Effector CD4-positive, alpha-beta T cell (primary cell): ENCODE results near the gene MYBBP1A.
"Not testable (repeated sequence)": the region's sequence is repeated elsewhere in the genome, so short reads cannot be mapped to it uniquely, and the experiment has no call there.

Experiments used
- DNase-seq: peaks from one replicate; pipeline ENCODE4 v3.0.0-alpha.2; 2020
- total RNA-seq: gene quantifications from one replicate; lab custom pipeline; 2026; lab: John Stamatoyannopoulos, UW

Gene MYBBP1A, protein sequence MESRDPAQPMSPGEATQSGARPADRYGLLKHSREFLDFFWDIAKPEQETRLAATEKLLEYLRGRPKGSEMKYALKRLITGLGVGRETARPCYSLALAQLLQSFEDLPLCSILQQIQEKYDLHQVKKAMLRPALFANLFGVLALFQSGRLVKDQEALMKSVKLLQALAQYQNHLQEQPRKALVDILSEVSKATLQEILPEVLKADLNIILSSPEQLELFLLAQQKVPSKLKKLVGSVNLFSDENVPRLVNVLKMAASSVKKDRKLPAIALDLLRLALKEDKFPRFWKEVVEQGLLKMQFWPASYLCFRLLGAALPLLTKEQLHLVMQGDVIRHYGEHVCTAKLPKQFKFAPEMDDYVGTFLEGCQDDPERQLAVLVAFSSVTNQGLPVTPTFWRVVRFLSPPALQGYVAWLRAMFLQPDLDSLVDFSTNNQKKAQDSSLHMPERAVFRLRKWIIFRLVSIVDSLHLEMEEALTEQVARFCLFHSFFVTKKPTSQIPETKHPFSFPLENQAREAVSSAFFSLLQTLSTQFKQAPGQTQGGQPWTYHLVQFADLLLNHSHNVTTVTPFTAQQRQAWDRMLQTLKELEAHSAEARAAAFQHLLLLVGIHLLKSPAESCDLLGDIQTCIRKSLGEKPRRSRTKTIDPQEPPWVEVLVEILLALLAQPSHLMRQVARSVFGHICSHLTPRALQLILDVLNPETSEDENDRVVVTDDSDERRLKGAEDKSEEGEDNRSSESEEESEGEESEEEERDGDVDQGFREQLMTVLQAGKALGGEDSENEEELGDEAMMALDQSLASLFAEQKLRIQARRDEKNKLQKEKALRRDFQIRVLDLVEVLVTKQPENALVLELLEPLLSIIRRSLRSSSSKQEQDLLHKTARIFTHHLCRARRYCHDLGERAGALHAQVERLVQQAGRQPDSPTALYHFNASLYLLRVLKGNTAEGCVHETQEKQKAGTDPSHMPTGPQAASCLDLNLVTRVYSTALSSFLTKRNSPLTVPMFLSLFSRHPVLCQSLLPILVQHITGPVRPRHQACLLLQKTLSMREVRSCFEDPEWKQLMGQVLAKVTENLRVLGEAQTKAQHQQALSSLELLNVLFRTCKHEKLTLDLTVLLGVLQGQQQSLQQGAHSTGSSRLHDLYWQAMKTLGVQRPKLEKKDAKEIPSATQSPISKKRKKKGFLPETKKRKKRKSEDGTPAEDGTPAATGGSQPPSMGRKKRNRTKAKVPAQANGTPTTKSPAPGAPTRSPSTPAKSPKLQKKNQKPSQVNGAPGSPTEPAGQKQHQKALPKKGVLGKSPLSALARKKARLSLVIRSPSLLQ (N-terminal part only)
- total RNA-seq: 98.9 reads per million, percentile 82 among the genes with 10 or more reads in this experiment

DNA sequence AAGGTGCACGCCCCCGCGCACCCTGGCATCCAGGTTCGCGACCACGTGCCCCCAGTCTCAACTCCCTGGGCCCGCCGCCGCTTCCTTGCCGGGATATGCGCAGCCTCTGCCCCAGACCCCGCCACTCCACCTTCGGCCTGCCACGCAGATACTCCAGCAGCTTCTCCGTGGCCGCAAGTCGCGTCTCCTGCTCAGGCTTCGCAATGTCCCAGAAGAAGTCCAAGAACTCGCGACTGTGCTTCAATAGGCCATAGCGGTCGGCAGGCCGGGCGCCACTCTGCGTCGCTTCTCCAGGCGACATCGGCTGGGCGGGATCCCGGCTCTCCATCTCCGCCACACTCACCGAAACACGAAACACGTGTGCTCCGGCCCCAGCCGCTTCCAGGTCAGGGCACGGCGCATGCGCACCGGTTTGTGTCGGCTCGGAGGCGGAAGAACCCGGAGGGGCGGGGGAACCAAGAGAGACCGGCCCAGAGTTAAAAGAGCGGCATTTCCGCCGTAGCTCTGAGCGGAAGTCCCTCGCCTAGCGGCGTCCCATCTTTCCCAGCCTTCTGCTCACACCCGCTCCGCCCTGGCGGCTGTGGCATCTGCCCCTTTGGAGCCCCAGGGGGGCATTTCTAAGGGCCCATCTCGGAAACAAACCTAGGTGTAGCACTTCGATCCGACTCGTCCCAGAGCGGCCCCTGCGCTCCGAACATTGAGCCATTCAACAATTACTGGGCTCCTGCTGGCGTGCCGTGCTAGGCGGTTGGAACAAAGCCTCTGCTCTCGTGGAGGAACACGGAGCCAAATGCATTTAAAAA is at the start of gene MYBBP1A:
Gene MYBBP1A (minus strand): TSS at position 388 of the 803 bp plus-strand sequence. CDS start 60 bp downstream, at position 328.
- DNase-seq: peak; percentile 97

DNA sequence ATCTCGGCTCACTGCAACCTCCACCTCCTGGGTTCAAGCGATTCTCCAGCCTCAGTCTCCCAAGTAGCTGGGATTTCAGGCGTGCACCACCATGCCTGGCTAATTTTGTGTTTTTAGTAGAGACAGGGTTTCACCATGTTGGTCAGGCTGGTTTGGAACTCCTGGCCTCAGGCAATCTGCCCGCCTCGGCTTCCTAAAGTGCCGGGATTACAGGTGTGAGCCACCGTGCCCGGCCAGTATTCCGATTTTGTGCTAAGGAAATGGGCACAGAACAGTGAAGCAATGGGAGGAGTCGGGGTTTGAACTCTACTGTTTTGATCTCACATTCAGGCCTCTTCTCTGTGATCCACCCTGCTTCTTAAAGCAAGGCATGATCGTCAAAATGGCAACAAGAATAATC is 49.6 kb upstream of the MYBBP1A start:
- DNase-seq: not testable (repeated sequence)

DNA sequence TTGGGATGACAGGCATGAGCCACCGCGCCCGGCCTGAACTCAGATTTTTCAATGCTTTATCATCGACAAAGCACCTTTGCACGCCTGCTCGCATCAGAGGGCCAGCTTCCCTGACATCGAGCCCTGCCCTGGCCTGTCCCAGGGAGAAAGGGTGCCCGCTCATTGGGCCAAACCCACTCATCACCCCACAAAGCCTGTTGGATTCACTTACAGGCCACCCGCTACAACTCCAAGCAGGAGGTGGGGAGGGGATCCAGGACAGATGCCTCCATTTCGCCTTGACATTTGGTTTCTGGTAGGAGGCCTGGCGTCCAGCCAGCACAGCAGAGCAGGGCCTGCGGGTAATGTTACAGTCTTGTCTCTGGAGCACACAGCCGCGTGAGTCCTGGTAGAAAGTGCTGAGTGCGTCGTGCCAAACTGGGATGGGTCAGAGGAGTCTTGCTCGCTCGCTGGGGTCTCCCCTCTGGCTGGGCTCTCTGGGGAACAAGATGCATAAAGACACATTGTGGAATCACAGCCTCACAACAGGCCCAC is 49.0 kb upstream of the MYBBP1A start:
- DNase-seq: no peak

DNA sequence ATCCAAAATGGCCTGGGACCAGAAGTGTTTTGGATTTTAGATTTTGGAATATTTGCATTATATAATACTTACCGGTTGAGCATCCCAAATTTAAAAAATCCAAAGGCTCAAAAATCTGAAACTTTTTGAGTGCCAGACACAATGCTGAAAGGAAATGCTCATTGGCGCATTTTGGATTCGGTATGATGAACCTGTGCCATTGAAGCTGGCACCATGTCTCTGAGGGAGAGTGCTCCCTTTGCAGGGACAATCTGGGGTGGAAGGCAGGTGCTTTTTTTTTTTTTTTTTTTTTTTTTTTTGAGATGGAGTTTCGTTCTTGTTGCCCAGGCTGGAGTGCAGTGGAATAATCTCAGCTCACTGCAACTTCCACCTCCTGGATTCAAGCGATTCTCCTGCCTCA is 46.9 kb upstream of the MYBBP1A start:
- DNase-seq: no peak

DNA sequence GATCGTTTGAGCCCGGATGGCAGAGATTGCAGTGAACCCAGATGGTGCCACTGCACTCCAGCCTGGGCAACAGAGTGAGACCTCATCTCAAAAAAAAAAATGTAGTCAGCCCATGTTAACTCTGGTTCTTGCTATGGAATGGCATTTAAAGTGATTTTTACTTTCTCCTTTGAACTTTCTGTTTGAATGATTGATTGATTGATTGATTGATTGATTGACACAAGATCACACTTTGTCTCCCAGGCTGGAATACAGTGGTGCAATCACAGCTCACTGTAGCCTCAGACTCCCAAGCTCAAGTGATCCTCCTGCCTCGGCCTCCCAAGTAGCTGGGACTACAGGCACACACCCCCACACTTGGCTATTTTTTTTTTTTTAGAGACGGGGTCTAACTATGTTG is 46.1 kb upstream of the MYBBP1A start:
- DNase-seq: no peak

DNA sequence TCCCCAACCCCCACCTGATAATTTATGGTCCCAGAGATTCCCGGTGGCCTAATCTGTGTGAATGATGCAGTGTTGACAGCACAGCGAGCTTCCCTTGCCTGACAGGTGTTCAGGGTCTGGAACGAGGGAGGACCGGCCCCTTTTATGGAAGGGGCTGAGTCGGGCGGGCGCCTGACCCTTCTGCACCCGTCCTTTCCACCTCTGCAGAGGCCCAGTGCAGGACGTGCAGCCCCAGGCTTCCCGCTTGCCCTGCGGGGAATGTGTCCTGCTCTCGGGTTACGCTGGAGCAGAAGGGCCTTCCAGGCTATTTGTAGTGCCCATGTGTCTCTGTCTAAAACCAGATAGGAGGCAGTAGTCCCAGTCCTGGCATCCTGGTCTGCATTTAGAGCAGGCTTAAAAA is 45.4 kb upstream of the MYBBP1A start:
- no peak for DNase-seq

DNA sequence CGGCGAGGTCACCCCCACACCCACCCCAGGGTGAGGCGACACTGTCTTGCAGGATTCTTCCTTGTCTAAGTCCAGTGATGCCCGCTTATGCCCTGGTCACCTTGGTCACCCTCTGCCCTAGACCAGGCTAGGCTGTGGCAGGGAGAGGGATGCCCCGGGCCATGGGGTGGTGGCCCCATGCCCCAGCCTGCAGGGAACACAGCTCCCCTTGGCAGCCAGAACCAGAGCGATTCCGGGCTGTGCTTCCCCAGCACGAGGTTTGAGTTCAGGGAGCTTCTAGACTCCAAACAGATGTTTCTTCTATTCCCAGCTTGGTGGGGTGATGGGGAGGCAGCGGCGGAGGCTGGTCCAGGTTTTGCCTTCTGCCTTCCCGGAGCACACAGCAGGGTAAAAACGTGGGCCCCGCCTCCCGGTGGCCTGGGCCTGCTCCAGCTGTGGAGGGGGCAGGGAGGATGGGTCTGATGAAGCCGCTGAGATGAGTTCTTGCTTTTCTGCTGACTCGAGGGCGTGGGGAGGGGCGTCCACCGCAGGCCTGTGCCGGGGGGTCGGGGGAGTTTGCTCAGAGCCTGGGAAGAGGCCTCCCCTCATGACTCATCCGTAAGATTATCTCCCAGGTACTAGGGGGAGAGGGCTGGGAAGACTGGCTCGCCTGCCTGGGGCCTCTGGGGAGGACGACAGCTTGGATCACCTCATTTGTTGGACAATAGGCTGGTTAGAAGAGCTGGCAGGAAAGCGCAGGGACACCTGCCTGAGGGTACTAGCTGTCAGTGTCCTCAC is 44.5 kb upstream of the MYBBP1A start:
- no peak for DNase-seq

DNA sequence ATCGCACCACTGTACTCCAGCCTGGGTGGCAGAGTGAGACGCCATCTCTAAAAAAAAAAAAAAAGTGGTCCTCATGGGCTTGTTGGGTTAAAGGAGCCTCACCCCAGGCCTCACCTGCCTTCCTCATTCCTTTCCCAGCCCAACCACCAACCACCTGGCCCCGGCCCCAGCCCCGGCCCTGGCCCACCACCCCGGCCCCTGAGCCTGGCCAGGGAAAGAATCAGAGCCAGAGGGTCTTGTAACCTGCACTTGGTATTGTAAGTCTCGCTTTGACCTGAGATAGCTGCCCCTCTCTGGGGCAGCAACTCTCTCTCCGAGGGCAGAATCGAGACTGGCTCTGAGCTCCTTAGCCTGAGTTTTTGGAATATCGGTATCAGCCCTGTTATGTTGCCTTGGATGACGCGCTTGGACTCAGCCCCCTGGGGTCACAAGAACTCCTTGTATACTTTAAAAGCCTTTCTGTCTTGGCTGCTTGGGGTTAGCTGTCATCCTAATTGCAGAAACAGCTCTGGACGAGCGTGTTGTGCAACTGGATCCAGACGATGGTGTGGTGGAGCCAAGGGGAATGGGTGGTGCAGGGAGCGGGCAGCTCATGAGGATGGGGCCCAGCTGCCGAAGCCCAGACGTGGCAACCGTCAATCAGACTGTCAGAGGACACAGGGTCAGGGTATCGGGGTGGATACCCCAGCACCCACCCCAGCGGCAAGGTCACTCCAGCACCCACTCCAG is 43.8 kb upstream of the MYBBP1A start:
- no peak for DNase-seq

DNA sequence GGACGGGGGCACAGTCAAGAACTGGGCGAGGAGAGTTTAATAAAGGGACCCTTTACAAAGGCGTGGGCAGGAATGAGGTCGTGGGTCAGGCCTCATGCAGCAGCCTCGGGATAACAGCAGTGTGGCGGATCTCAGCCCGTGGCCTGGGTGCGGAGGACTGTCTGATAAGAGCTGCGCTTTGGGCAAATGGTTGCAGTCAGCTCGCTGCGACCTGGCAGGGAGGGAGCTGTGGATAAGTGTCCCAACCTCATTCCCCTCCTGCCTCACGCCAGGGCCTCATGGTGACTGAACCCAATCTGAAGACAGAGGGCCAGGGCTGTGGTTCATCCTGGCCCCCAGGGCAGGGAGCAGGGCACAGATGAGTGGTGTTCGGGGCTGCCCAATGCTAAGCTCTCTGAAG is 42.8 kb upstream of the MYBBP1A start:
- no peak for DNase-seq

DNA sequence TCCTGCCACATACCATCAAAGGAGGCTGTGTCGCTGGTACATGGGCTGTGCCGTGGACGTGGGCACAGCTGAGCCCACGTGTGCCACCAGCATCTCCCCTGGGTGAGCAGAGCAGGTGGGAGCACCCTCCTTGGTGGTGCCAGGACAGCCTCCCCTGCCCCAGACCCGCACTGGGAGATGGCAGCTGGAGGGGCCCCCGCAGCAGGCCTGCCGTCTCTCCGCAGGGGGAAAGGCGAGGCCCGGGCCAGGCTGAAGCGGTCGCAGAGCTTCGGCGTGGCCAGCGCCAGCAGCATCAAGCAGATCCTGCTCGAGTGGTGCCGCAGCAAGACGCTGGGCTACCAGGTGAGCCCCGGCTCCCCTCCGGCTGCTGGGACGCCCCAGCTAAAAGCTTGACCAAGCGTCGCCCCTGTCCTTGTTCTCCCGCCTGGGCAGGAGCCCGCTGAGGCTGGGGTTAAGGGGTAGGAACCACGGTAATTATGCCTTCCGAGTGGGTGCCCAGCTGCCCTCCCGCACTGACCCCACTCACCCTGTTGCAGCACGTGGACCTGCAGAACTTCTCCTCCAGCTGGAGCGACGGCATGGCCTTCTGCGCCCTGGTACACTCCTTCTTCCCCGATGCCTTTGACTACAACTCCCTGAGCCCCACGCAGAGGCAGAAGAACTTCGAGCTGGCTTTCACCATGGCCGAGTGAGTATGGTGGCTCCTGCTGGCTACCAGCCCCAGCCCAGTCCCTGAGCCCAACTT is 41.6 kb upstream of the MYBBP1A start:
- no peak for DNase-seq

DNA sequence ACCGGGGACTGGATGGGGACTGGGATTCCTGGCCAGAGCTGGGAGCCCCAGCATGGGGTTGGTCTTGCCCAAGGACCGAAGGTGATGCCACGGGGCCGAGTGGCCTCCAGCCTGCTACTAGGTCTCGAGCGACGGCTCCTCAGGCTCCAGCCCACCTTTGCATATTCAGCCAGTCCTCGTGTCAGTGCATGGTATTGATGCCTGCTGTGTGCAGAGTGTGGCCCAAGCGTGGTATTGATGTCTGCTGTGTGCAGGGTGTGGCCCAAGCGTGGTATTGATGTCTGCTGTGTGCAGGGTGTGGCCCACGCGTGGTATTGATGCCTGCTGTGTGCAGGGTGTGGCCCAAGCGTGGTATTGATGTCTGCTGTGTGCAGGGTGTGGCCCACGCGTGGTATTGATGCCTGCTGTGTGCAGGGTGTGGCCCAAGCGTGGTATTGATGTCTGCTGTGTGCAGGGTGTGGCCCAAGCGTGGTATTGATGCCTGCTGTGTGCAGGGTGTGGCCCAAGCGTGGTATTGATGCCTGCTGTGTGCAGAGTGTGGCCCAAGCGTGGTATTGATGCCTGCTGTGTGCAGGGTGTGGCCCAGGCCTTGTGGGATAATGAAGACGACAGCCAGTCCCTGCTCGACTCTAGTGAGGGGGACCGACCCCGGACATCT is 40.6 kb upstream of the MYBBP1A start:
- DNase-seq: not testable (repeated sequence)

DNA sequence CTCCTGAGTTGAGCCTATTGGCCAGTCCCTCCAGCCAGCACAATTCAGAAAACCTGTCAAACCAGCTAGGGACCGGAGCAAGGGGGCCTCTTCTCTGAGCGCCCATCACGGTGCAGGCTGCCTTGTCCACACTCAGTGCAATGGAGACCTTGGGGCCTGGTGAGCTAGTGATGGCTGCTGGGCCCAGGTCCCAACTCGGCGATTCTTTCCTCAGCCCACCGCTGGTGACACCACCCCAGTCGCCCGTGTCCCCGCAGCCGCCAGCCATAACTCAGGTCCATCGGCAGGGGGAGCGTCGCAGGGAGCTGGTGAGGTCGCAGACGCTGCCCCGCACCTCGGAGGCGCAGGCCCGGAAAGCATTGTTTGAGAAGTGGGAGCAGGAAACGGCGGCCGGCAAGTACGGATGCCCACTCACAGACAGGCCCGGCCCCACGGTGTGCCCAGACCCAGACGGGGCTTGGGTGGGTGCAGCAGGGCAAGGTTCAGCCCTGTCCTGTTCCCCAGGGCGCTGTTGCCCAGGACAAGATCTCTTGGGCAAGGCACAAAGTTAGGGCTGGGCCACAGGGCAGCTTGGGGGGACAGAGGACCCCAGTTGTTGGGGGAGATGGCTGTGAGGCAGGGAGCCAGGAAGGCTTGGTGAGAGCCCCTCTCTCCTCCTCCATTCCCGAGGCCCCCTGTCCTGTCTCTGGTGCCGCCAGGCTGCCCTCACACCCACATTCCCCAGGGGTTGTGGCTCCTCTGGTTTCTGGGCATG is 39.9 kb upstream of the MYBBP1A start:
- no peak for DNase-seq

DNA sequence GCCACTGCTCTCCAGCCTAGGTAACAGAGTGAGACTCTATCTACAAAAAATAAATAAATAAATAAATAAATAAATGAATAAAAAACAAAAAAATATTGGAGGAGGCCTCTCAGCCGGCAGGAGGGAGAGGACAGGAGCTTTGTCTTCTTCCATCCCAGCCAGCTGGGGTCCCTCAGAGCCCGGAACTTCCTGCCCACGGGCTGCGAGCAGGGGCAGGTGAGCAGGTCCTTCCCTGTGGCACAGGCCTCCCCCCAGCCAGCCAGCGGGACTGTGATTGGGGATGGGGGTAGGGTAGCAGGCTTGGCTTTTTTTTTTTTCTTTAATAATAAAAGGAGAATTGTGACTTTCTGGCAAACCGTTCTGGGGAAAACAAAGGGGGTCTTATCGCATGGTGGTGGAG is 39.2 kb upstream of the MYBBP1A start:
- DNase-seq: no peak

DNA sequence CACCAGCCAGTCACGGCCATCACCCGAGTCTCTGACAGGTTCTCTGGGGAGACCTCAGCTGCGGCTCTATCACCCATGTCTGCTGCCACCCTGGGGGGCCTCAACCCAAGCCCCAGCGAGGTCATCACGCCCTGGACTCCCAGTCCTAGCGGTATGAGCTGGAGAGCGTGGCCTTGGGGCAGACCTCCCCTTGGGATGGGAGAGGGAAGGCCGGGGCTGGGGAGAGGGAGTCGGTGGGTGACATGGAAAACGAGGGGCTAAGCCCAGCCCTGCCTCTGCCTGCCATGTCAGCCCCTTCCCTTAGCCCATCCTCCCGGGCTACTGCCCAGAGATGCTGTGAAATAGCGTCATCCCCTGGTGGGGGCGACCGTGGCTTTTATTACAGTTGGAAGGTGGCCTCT is 37.8 kb upstream of the MYBBP1A start:
- DNase-seq: no peak

DNA sequence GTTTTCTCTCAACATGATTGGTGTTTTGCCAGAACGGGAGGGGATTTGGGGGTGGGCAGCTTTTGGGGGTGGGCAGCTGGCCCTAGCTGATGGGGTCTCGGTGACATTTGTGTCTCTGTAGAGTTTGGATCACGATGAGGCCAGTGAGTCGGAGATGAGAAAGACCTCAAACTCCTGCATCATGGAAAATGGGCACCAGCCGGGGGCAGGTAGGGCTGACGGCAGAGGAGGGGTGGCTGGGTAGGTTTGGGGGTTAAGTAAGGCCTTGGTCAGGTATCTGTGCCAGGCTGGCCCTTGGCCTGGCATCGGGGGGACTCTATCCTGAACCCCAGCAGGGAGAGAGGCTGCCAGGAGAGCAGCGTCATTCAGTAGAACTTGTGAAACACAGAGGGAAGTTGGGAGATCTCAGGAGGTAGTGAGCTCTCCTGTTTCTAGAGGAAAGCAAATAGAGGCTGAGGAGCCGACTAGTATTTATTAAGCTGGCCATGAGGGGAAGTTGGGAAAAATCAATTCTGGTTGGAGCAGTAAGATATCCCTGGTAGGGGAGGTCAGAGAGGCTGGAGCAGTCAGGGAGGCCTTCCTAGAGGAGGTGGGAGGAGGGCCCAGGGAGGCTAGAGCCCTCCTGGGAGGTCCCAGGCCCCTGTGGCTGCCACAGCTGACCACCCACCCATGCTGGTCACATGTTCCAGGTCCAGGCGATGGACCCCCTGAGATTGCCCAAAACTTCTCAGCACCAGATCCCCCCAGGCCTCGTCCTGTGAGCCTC is 37.2 kb upstream of the MYBBP1A start:
- DNase-seq: no peak

DNA sequence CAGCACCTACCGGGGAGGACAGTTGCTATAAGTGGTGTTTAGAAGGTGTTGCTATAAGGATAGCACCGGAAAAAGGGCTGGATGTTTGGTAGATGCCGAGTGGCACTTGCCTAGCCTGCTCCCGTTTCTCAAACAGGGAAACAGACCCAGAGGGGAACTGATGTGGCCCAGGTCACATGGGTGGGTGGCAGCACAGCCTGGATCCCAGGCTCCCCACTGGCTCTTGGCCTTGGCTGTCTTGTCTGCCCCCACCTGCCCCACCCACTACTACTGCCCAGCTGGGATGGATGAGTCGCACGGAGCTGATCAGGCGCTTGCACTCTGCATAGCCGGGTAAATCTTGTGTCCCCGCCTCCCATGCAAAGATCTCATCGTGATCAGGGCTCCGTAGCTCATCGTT is 36.3 kb upstream of the MYBBP1A start:
- DNase-seq: no peak

DNA sequence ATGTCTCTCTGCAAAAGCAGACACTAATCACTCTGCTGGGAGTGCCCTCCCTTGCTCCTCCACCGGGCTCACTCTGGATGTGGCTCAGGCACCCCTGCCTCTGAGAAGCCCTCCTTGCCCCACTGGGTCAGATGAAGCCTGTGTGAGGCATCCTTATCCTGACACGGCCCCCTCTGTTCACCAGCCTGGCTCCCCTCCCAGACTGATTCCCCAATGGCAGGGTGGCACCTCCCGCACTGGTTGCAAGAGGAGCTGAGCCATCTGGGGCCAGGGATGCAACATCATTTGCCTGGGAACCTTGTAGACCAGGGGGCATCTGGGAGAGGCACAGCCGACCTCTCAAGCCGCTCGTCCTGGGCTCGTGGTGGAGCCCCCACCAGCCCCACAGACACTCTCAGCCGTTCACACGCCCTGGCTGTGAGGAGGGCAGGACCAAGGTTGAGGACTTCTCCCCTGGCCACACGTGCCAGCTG is 35.8 kb upstream of the MYBBP1A start:
- no peak for DNase-seq
